ENCODE results near the gene FRMD6. TPM values are rescaled to one million over a fixed set of nuclear protein-coding genes. Genes with fewer than 3 reads are reported as not detected.

Gene FRMD6
- total RNA-seq, 1 experiment from 2014 or later, result 40.7 TPM

DNA sequence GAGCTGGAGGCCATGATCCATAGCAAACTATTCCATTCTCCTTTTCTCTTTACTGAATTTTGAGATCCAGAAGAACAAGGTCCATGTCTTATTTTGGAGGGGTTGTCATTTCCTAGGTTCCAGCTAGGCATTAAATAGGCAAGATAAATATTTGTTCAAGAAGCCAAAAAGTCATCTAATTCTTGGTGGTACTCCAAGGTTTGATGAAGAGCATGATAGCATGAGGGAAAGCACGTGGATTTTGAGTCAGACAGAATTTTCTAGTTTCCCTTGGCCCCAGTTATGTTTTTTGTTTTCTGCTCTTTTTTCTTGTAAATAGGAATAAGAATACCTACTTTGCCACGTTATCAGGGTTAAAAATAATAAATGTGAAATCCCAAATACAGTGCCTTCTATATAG is 25.5 kb upstream of the FRMD6 start:
- TF ChIP-seq SIN3A (IDR thresholded peaks at IDR 0.05; ENCODE audit: borderline replicate concordance, insufficient read depth, low read depth, low read length), result no peak
- TF ChIP-seq, protein P1, sequence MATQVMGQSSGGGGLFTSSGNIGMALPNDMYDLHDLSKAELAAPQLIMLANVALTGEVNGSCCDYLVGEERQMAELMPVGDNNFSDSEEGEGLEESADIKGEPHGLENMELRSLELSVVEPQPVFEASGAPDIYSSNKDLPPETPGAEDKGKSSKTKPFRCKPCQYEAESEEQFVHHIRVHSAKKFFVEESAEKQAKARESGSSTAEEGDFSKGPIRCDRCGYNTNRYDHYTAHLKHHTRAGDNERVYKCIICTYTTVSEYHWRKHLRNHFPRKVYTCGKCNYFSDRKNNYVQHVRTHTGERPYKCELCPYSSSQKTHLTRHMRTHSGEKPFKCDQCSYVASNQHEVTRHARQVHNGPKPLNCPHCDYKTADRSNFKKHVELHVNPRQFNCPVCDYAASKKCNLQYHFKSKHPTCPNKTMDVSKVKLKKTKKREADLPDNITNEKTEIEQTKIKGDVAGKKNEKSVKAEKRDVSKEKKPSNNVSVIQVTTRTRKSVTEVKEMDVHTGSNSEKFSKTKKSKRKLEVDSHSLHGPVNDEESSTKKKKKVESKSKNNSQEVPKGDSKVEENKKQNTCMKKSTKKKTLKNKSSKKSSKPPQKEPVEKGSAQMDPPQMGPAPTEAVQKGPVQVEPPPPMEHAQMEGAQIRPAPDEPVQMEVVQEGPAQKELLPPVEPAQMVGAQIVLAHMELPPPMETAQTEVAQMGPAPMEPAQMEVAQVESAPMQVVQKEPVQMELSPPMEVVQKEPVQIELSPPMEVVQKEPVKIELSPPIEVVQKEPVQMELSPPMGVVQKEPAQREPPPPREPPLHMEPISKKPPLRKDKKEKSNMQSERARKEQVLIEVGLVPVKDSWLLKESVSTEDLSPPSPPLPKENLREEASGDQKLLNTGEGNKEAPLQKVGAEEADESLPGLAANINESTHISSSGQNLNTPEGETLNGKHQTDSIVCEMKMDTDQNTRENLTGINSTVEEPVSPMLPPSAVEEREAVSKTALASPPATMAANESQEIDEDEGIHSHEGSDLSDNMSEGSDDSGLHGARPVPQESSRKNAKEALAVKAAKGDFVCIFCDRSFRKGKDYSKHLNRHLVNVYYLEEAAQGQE (IDR thresholded peaks at IDR 0.05; ENCODE audit: insufficient read depth in 1 of 2, low read depth in 2 of 2, low read length in 1 of 2), result no peak
- TF ChIP-seq, protein P2, sequence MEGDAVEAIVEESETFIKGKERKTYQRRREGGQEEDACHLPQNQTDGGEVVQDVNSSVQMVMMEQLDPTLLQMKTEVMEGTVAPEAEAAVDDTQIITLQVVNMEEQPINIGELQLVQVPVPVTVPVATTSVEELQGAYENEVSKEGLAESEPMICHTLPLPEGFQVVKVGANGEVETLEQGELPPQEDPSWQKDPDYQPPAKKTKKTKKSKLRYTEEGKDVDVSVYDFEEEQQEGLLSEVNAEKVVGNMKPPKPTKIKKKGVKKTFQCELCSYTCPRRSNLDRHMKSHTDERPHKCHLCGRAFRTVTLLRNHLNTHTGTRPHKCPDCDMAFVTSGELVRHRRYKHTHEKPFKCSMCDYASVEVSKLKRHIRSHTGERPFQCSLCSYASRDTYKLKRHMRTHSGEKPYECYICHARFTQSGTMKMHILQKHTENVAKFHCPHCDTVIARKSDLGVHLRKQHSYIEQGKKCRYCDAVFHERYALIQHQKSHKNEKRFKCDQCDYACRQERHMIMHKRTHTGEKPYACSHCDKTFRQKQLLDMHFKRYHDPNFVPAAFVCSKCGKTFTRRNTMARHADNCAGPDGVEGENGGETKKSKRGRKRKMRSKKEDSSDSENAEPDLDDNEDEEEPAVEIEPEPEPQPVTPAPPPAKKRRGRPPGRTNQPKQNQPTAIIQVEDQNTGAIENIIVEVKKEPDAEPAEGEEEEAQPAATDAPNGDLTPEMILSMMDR (IDR thresholded peaks at IDR 0.05), result no peak
- no peak for TF ChIP-seq TCF7L2 (IDR thresholded peaks at IDR 0.05; ENCODE audit: low read depth, low read length)
- no peak for TF ChIP-seq POLR2AphosphoS5 (IDR thresholded peaks at IDR 0.05; ENCODE audit: low read depth, low read length)
- no peak overlapping the region for H3K27ac ChIP-seq (ENCODE audit: low read length)
- no peak for DNase-seq (ENCODE audit: low read depth, low spot score)
- no TSS peak for BruUV-seq (replicated peaks)
- ChIA-PET POLR2A (no interaction called here), CTCF (no interaction called here)
- H3K36me3 ChIP-seq (ENCODE audit: control insufficient read depth, insufficient read depth, low read length), result no peaks in the 10 kb centered on the region
- H3K4me1 ChIP-seq (ENCODE audit: control insufficient read depth, insufficient read depth, low read length), result no peaks in the 10 kb centered on the region
- H3K4me3 ChIP-seq (ENCODE audit: low read depth in 2 of 2, low read length in 2 of 2), result no peak overlapping the region
- in situ Hi-C loops (cut with HindIII; ENCODE audit: low pct_unique_long_range_greater_than_20kb, low sequenced_read_pairs) (no loop called here), intact Hi-C loops (cut with micrococcal nuclease; ENCODE audit: unreplicated experiment) (no loop called here)
- ATAC-seq, result no peak
- H3K27me3 ChIP-seq (ENCODE audit: control insufficient read depth, insufficient read depth, low read length), result no peaks in the 10 kb centered on the region
- no peaks in the 10 kb centered on the region for H3K9me3 ChIP-seq (ENCODE audit: control insufficient read depth, insufficient read depth, low read depth, low read length)

DNA sequence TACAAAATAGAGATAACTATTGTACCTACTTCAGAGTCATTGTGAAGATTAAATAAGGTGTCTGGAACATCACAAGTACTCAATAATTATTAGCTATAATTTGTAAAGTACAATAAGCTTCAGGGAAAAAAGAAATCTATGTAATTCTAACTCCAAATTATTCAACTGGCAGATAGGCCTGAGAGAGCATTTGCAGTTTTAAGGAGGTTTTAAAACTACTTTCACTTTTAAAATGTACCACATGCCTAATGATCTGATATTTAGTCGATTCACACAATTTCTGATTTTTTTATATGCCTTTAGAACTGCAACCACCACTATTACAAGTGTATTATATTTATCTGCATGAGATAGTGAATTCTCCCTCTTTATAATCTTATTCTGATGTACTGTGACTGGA is 24.9 kb upstream of the FRMD6 start:
- no peak for TF ChIP-seq SIN3A (IDR thresholded peaks at IDR 0.05; ENCODE audit: borderline replicate concordance, insufficient read depth, low read depth, low read length)
- no peak for TF ChIP-seq TCF7L2 (IDR thresholded peaks at IDR 0.05; ENCODE audit: low read depth, low read length)
- TF ChIP-seq, protein P1 (IDR thresholded peaks at IDR 0.05; ENCODE audit: insufficient read depth in 1 of 2, low read depth in 2 of 2, low read length in 1 of 2), result no peak
- TF ChIP-seq, protein P2 (IDR thresholded peaks at IDR 0.05), result no peak
- TF ChIP-seq POLR2AphosphoS5 (IDR thresholded peaks at IDR 0.05; ENCODE audit: low read depth, low read length), result no peak
- DNase-seq (ENCODE audit: low read depth, low spot score) (no peak), ATAC-seq (no peak)
- H3K36me3 ChIP-seq (ENCODE audit: control insufficient read depth, insufficient read depth, low read length), result no peaks in the 10 kb centered on the region
- in situ Hi-C loops (cut with HindIII; ENCODE audit: low pct_unique_long_range_greater_than_20kb, low sequenced_read_pairs) (no loop called here), intact Hi-C loops (cut with micrococcal nuclease; ENCODE audit: unreplicated experiment) (no loop called here)
- no peaks in the 10 kb centered on the region for H3K4me1 ChIP-seq (ENCODE audit: control insufficient read depth, insufficient read depth, low read length)
- no peak overlapping the region for H3K27ac ChIP-seq (ENCODE audit: low read length)
- POLR2A ChIA-PET, result no interaction called here
- H3K9me3 ChIP-seq (ENCODE audit: control insufficient read depth, insufficient read depth, low read depth, low read length), result no peaks in the 10 kb centered on the region
- no TSS peak for BruUV-seq (replicated peaks)
- H3K27me3 ChIP-seq (ENCODE audit: control insufficient read depth, insufficient read depth, low read length), result no peaks in the 10 kb centered on the region
- no peak overlapping the region for H3K4me3 ChIP-seq (ENCODE audit: low read depth in 2 of 2, low read length in 2 of 2)
- CTCF ChIA-PET, result no interaction called here

Measured in Panc1 (cell line).